Measurements from ENCODE around the gene ULK4. TPM values are rescaled to one million over a fixed set of nuclear protein-coding genes. Genes with fewer than 3 reads are reported as not detected.

Gene ULK4
- total and polyA plus RNA-seq, 7 donors, result 2.1 to 18.6 (median 8.9) TPM

- H3K4me3 ChIP-seq, result no peak overlapping the region
- H3K27me3 ChIP-seq, result no peaks in the 10 kb centered on the region
- WGBS, 2 donors, result 49 to 66% methylated on average over 1 of the region's 1 CpG
- H3K4me1 ChIP-seq, result no peaks in the 10 kb centered on the region
- TF ChIP-seq POLR2AphosphoS5 (IDR thresholded peaks at IDR 0.05) (no peak), POLR2A (IDR thresholded peaks at IDR 0.05) (no peak), EP300 (IDR thresholded peaks at IDR 0.05) (no peak)
- TF ChIP-seq, protein P1, sequence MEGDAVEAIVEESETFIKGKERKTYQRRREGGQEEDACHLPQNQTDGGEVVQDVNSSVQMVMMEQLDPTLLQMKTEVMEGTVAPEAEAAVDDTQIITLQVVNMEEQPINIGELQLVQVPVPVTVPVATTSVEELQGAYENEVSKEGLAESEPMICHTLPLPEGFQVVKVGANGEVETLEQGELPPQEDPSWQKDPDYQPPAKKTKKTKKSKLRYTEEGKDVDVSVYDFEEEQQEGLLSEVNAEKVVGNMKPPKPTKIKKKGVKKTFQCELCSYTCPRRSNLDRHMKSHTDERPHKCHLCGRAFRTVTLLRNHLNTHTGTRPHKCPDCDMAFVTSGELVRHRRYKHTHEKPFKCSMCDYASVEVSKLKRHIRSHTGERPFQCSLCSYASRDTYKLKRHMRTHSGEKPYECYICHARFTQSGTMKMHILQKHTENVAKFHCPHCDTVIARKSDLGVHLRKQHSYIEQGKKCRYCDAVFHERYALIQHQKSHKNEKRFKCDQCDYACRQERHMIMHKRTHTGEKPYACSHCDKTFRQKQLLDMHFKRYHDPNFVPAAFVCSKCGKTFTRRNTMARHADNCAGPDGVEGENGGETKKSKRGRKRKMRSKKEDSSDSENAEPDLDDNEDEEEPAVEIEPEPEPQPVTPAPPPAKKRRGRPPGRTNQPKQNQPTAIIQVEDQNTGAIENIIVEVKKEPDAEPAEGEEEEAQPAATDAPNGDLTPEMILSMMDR (IDR thresholded peaks at IDR 0.05), result no peak
- intact Hi-C loops (cut with DNase I), result no loop called here
- H3K27ac ChIP-seq, result no peak overlapping the region
- DNase-seq, result no peak
- H3K36me3 ChIP-seq, result no peaks in the 10 kb centered on the region
- no peaks in the 10 kb centered on the region for H3K9me3 ChIP-seq
These were observed 702.3 kb downstream of the ULK4 start for GRCh38 chr3:41259449-41260062.

DNA sequence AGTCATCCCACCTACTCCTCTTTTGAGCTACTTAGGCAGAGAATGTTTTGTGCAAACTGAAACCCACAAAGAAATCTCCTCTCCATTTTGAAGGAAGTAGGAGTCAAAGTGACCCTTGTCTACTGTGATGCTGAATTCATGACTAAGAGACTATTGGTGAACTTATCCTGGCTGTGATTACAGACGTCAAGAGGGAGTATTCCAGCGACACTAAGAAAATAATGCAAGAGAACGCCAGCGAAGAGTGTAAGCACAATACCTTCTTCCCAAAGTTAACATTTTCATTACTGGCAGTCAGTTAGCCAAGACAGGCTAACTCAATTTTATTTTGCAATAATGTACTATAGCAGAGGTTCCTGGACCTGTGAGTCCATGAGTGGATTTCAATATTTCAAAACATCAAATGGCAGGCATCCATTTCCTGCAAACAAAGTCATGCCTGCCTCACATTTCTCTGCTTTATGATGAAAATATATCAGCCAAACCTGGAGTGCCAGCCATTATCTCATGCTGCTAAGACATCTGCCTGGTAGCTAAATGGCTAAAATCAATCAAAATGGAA is 703.6 kb downstream of the ULK4 start:
- intact Hi-C loops (cut with DNase I), result no loop called here
- DNase-seq, result no peak
- Histone ChIP-seq H3K36me3 (no peaks in the 10 kb centered on the region), H3K4me1 (no peaks in the 10 kb centered on the region), H3K4me3 (no peak overlapping the region), H3K9me3 (no peaks in the 10 kb centered on the region), H3K27ac (no peak overlapping the region), H3K27me3 (no peaks in the 10 kb centered on the region)
- TF ChIP-seq POLR2AphosphoS5 (IDR thresholded peaks at IDR 0.05) (no peak), EP300 (IDR thresholded peaks at IDR 0.05) (no peak), POLR2A (IDR thresholded peaks at IDR 0.05) (no peak)
- TF ChIP-seq, protein P1 (IDR thresholded peaks at IDR 0.05), result no peak
- 95% methylated on average over 4 of the region's 4 CpGs for WGBS, 2 donors

- intact Hi-C loops (cut with DNase I), result no loop called here
- Histone ChIP-seq H3K4me3 (no peak overlapping the region), H3K27me3 (no peaks in the 10 kb centered on the region), H3K36me3 (no peaks in the 10 kb centered on the region), H3K27ac (no peak overlapping the region), H3K4me1 (peaks cover 0 to 9% (median 4%) of the 10 kb centered on the region in 4 donors), H3K9me3 (no peaks in the 10 kb centered on the region)
- TF ChIP-seq POLR2AphosphoS5 (IDR thresholded peaks at IDR 0.05) (no peak), EP300 (IDR thresholded peaks at IDR 0.05) (no peak), POLR2A (IDR thresholded peaks at IDR 0.05) (no peak)
- TF ChIP-seq, protein P1 (IDR thresholded peaks at IDR 0.05), result no peak
- WGBS, 2 donors, result 92 to 98% methylated on average over 1 of the region's 1 CpG
- no peak for DNase-seq
These were observed 710.3 kb downstream of the ULK4 start for GRCh38 chr3:41251593-41251992.

DNA sequence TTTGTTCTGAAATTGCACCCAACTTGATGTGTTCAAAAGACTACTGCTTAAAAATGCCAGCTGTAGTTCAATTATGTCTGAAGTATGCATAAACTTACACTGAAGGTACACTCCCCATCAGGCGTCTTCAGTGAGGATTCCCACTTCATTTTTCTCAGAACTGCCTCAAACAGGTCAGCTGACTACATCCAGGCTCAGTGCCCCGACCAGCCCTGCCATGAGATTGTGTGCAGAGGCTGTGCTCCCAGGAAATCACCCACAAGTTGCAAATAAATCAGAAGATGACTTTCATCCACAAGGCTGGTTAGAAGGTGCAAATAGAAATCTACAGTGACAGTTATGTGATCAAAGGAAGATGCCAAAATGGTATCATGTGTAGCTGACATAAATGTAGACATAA is 711.1 kb downstream of the ULK4 start:
- Histone ChIP-seq H3K9me3 (no peaks in the 10 kb centered on the region), H3K27me3 (no peaks in the 10 kb centered on the region), H3K4me3 (no peak overlapping the region), H3K4me1 (peaks cover 0 to 9% (median 4%) of the 10 kb centered on the region in 4 donors), H3K27ac (no peak overlapping the region), H3K36me3 (no peaks in the 10 kb centered on the region)
- no peak for DNase-seq
- intact Hi-C loops (cut with DNase I), result no loop called here
- TF ChIP-seq, protein P1 (IDR thresholded peaks at IDR 0.05), result no peak
- TF ChIP-seq EP300 (IDR thresholded peaks at IDR 0.05), result no peak
- no peak for TF ChIP-seq POLR2A (IDR thresholded peaks at IDR 0.05)
- TF ChIP-seq POLR2AphosphoS5 (IDR thresholded peaks at IDR 0.05), result no peak
- WGBS, 2 donors, result 79 to 81% methylated on average over 2 of the region's 2 CpGs
